ENCODE data around the gene CATSPERZ. TPM values are rescaled to one million over a fixed set of nuclear protein-coding genes. Genes with fewer than 3 reads are reported as not detected.

Gene CATSPERZ
- total and polyA plus RNA-seq, 9 of the 15 experiments (the other 6 are each of a cell fraction or from before 2014, with no cell fraction given), result 0.86 to 8.5 (median 3.5) TPM

- TF ChIP-seq ZNF398 (CRISPR knock-in tag; IDR thresholded peaks at IDR 0.05), result no peak
- no peak for TF ChIP-seq NFYB (IDR thresholded peaks at IDR 0.05; ENCODE audit: extremely low read depth, insufficient read length)
- no peak for TF ChIP-seq TRIM28 (IDR thresholded peaks at IDR 0.05)
- no peak for TF ChIP-seq ELF2 (CRISPR knock-in tag; IDR thresholded peaks at IDR 0.05)
- TF ChIP-seq ZMIZ1 (IDR thresholded peaks at IDR 0.05; ENCODE audit: low read depth in 2 of 2, low read length in 2 of 2), result no peak
- peak; percentile 64; the same call in 1 of the 2 replicates for TF ChIP-seq EP400 (IDR thresholded peaks at IDR 0.05)
- no peak for TF ChIP-seq ZNF830 (CRISPR knock-in tag; IDR thresholded peaks at IDR 0.05)
- no peak for TF ChIP-seq ZBTB43 (CRISPR knock-in tag; IDR thresholded peaks at IDR 0.05)
- no peak for TF ChIP-seq FOXM1 (IDR thresholded peaks at IDR 0.05; ENCODE audit: low read depth)
- peak; percentile 71; the same call in 1 of the 2 replicates for TF ChIP-seq FOXM1 (CRISPR knock-in tag; IDR thresholded peaks at IDR 0.05; ENCODE audit: low read depth)
- peak; percentile 46; the same call in 1 of the 2 replicates for TF ChIP-seq CXXC5 (CRISPR knock-in tag; IDR thresholded peaks at IDR 0.05)
- TF ChIP-seq ILK (tag; IDR thresholded peaks at IDR 0.05; ENCODE audit: borderline replicate concordance, low read depth), result no peak
- TF ChIP-seq SAP30 (IDR thresholded peaks at IDR 0.05; ENCODE audit: borderline replicate concordance, insufficient read depth, low read depth, low read length, poor library complexity, severe bottlenecking), result no peak
- no peak for TF ChIP-seq USF2 (CRISPR knock-in tag; IDR thresholded peaks at IDR 0.05)
Measured at GRCh38 chr11:64251016-64251752, 49.0 kb upstream of the CATSPERZ start, which contains the start of gene PLCB3 (continued).
